ES-I3 (cell line): ENCODE measurements around the gene TJP2.

Source experiments
- H3K36me3 ChIP-seq: 2 replicates; pipeline ENCODE4 v1.6.1; 2013; ENCODE audit warnings: mild to moderate bottlenecking, low read length, control low read depth, moderate library complexity; ENCODE audit not compliant: insufficient read depth
- H3K4me1 ChIP-seq: 2 replicates; pipeline ENCODE4 v1.6.1; 2013; ENCODE audit warnings: mild to moderate bottlenecking, control low read depth, low read length; ENCODE audit not compliant: insufficient read depth
- H3K9ac ChIP-seq: 2 replicates; pipeline ENCODE4 v1.6.1; 2013; ENCODE audit warnings: low read depth, mild to moderate bottlenecking, low read length, moderate library complexity
- H3K9me3 ChIP-seq: 2 replicates; pipeline ENCODE4 v1.6.1; 2013; ENCODE audit warnings: mild to moderate bottlenecking, low read length, moderate library complexity; ENCODE audit not compliant: control insufficient read depth, insufficient read depth

The TJP2 gene

DNA sequence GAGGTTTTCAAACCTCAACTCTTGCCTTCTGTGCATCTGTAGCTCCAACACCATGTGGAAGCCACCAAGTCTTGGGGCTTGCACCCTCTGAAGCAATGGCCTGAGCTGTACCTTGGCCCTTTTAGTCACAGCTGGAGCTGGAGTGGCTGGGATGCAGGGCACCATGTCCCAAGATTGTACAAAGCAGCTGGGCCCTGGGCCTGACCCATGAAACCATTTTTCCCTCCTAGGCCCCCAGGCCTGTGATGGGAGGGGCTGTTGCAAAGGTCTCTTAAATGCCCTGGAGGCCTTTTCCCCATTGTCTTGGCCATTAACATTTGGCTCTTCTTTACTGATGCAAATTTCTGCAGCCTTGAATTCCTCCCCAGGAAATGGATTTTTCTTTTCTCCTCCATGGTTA is 139.1 kb downstream of the TJP2 start:
- Histone ChIP-seq H3K9me3 (peaks cover 40% of the 10 kb centered on the region), H3K9ac (no peak overlapping the region), H3K36me3 (no peaks in the 10 kb centered on the region; the same call in 1 of the 2 replicates), H3K4me1 (peaks cover 12% of the 10 kb centered on the region; the same call in 1 of the 2 replicates)

DNA sequence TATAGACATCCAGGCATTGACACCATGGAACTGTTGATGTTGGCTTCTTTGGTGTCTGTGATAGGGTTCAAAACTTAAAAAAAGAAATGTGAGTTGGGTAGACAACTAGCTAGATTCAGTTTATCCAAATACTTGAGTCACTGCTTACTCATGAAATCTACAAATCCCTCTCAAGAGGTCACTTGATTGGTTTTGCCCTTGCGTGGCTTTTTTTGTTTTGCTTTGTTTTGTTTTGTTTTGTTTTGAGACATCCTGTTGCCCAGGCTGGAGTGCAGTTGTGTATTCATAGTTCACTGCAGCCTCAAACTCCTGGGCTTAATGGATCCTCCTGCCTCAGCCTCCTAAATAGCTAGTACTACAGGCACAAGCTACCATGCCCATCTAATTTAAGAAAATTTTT is 140.5 kb downstream of the TJP2 start:
- no peak overlapping the region for H3K9ac ChIP-seq
- H3K4me1 ChIP-seq: peaks cover 6% of the 10 kb centered on the region; the same call in 1 of the 2 replicates
- H3K9me3 ChIP-seq: peaks cover 38% of the 10 kb centered on the region
- H3K36me3 ChIP-seq: no peaks in the 10 kb centered on the region; the same call in 1 of the 2 replicates

DNA sequence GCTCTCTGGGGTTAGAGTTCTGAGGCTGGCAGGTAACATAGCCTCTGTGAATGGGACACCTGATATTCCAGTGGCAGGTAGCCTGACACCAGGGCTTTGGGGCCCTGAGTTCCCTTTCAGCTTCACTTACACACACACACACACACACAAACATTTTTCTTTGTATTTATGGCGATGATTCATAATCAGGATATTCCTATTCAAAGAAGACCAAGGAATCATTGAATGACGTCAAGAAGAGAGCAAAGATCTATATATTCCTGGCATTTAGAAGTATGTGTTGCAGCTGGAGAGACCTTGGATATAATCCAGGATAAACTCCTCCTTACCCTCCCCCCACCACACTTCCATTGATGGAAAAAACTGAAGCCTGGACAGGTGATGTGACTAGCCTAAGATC is 143.0 kb downstream of the TJP2 start:
- no peaks in the 10 kb centered on the region; the same call in 1 of the 2 replicates for H3K36me3 ChIP-seq
- H3K9ac ChIP-seq: no peak overlapping the region
- peaks cover 31% of the 10 kb centered on the region for H3K9me3 ChIP-seq
- peaks cover 8% of the 10 kb centered on the region; the same call in 1 of the 2 replicates for H3K4me1 ChIP-seq

GRCh38 chr9:69317894-69318293 is 143.8 kb downstream of the TJP2 start:
- peaks cover 8% of the 10 kb centered on the region; the same call in 1 of the 2 replicates for H3K4me1 ChIP-seq
- H3K36me3 ChIP-seq: no peaks in the 10 kb centered on the region; the same call in 1 of the 2 replicates
- H3K9me3 ChIP-seq: peaks cover 23% of the 10 kb centered on the region
- no peak overlapping the region for H3K9ac ChIP-seq

- Histone ChIP-seq H3K4me1 (peaks cover 8% of the 10 kb centered on the region; the same call in 1 of the 2 replicates), H3K9ac (no peak overlapping the region), H3K9me3 (peaks cover 10% of the 10 kb centered on the region), H3K36me3 (no peaks in the 10 kb centered on the region)
These were observed 145.4 kb downstream of the TJP2 start for GRCh38 chr9:69319324-69320025.

- Histone ChIP-seq H3K9me3 (no peaks in the 10 kb centered on the region), H3K9ac (no peak overlapping the region), H3K4me1 (peaks cover 8% of the 10 kb centered on the region; the same call in 1 of the 2 replicates), H3K36me3 (no peaks in the 10 kb centered on the region)
These were observed 148.2 kb downstream of the TJP2 start for GRCh38 chr9:69322256-69322655.

GRCh38 chr9:69323861-69324260 is 149.8 kb downstream of the TJP2 start:
- Histone ChIP-seq H3K9ac (no peak overlapping the region), H3K4me1 (peaks cover 10% of the 10 kb centered on the region; the same call in 1 of the 2 replicates), H3K9me3 (no peaks in the 10 kb centered on the region), H3K36me3 (no peaks in the 10 kb centered on the region)
